ENCODE data around the gene SIRPG.
"Not testable (repeated sequence)": the region's sequence is repeated elsewhere in the genome, so short reads cannot be mapped to it uniquely, and the experiment has no call there.

SIRPG gene

DNA sequence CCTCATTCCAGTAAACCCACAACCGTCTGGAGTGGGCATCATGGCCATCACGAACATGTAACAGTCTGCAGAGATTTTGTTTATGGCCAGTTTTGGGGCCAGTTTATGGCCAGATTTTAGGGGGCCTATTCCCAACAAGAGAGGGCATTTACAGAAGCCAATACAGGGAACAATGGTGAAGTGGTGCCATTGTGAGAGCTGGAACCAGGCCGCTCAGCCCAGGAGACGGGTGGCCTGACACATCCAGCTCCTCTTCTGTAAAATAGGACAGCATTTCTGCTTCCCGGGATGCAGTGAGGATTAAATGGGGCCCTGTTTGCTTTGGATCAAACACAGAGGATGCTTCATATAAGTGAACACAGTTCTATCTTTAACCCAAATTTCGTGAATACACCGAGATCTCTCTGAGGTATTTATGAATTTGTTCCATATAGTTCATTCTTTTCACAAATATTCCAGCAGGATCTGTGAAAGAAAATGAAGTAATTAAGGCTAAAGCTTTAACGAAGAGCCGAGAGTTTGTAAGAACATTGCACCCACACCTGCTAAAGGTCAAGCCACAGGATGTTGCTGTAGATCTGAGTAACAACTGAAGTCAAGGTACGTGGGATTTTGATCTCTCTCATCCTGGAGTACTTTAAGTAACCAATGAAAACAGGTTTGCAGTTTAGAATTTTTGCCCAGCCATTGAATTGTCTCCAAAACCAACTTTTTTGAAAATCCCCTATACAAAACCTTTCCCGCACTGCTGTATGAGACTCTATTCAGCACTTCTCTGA is 14.5 kb upstream of the SIRPG start:
- DNase-seq, result no peak

- no peak for DNase-seq
Measured at GRCh38 chr20:1669304-1669703, 11.7 kb upstream of the SIRPG start.

DNA sequence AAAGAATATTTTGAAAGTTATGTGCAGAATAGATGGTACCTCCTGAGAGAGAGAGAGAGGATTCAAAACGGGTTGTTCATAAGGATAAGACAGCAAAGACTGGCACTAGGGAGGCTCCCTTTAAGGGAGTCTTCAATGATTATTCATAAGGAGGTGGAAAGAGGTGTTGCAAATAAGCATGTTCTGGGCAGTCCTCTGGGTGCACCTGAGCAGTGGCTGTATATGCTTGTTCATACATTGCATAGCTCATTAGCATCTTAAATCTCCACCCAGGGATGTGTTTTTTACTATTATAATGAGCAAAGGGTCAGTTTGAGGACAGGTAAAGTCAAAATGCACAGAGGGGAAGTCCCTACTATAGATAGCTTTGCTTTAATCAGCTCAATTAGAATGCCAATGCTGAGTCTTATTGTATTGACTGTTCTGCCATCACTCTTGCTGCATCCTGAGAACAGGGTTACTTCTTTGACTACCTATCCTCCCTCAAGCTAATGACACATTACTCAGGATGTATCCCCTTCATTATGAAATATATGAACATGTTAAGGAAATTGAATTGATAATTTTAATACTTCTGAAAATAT is 10.0 kb upstream of the SIRPG start:
- DNase-seq, result no peak

- DNase-seq, result no peak
Measured at GRCh38 chr20:1666802-1667201, 9.2 kb upstream of the SIRPG start.

GRCh38 chr20:1665345-1665744 is 7.8 kb upstream of the SIRPG start:
- no peak for DNase-seq

DNA sequence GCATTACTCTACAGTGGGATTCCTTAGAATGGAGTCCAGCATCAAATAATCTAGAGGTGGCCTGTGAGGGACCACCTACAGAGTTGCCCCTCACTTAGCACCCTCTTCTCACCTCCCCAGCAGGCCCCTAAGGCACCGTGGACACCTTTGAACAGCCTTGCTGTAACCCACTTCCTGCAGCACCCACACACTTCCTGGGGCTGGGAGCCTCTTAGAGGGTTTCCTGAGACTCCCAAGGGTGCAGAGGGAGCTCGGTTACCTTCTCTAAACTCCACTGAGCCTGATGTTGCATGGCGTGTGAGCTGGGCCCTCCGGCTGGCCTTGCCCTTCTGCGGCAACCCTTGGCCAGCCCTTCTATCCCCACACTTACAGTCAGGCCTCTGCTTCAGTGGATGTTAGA is 7.3 kb upstream of the SIRPG start:
- peak; percentile 44 for DNase-seq

- DNase-seq, result no peak
Measured at GRCh38 chr20:1663917-1664316, 6.3 kb upstream of the SIRPG start.

- no peak for DNase-seq
Measured at GRCh38 chr20:1661542-1662299, 4.1 kb upstream of the SIRPG start.

GRCh38 chr20:1660246-1660645 is 2.7 kb upstream of the SIRPG start:
- DNase-seq, result no peak

- no peak for DNase-seq
Measured at GRCh38 chr20:1656844-1657243, 735 bp downstream of the SIRPG start.

GRCh38 chr20:1654996-1655395 is 2.6 kb downstream of the SIRPG start:
- DNase-seq, result no peak

DNA sequence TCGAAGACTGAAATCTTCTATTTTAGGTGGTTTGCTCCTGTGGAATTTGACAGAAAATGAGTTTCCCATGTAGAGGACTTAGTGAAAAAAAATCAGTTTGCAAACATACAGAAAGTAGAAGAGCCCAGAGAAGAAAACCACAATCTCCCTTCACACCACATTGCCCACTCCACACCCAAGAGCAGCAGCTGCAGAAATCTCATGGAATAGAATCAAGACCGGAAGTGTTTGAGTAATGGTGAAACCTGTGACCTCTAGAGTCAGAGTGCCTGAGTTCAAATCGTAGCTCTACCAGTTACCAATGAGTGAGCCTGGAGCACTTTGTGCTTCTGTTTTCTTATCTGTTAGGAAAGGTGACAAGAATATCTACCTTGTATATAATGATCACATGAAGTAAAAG is 4.6 kb downstream of the SIRPG start:
- DNase-seq, result no peak

DNA sequence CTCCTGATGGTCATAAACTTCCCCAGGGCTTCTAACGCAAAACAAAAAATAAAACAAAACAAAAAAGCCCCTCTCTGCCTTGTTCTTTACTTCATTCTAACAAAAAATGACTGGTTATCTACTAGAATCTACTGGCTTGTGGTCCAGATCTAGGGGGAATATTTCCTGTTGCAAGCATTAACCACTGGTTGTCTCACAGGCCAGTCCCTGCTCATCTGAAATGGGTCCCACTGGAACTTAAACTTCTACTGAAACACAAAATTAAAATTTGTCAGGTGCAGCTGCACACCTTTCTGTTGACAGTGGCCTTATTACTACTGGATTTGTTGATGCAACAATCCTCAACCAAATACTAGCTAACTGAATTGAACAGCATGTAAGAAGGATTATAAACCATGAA is 5.5 kb downstream of the SIRPG start:
- DNase-seq, result no peak

- DNase-seq, result no peak
Measured at GRCh38 chr20:1651268-1652058, 6.1 kb downstream of the SIRPG start.

DNA sequence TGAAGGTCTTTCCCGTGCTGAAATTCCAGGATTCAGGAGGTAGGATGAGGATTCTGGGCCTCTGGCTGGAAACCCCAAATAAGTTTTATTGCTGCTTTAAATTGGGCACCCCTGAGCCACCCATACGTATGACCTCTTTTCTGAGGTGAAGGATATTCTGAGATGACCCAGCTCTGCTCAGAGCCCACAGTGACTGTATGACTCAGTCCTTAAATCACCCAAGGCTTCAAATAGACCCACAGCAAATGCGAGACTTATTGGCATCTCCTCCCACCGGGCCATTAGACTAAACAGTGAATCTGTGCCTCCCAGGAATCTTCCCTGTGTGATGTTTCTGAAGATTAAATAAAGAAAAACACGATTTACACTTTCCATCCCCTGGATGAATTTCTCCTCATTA is 9.5 kb downstream of the SIRPG start:
- no peak for DNase-seq

DNA sequence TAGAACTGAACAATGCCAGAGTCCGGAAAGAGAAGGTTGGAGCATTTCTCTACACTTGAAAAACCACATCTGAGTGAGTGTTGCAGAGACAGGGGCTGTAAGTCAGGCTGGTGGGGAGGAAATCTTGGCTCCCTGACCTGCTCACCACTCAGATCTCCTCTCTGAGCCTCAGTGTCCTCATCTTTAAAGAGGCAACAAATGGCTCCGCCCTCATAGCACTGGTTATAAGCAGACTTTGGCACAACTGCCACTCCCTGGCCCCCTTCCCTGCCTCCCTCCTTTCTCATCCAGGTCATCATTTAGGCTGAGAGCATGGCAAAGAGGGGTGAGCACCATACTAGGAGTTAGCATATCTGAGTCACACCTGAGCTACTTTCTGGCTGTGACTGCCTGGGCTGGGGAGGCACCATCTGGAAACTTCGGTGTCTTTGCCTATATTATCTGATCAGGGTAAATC is 10.6 kb downstream of the SIRPG start:
- DNase-seq, result no peak

DNA sequence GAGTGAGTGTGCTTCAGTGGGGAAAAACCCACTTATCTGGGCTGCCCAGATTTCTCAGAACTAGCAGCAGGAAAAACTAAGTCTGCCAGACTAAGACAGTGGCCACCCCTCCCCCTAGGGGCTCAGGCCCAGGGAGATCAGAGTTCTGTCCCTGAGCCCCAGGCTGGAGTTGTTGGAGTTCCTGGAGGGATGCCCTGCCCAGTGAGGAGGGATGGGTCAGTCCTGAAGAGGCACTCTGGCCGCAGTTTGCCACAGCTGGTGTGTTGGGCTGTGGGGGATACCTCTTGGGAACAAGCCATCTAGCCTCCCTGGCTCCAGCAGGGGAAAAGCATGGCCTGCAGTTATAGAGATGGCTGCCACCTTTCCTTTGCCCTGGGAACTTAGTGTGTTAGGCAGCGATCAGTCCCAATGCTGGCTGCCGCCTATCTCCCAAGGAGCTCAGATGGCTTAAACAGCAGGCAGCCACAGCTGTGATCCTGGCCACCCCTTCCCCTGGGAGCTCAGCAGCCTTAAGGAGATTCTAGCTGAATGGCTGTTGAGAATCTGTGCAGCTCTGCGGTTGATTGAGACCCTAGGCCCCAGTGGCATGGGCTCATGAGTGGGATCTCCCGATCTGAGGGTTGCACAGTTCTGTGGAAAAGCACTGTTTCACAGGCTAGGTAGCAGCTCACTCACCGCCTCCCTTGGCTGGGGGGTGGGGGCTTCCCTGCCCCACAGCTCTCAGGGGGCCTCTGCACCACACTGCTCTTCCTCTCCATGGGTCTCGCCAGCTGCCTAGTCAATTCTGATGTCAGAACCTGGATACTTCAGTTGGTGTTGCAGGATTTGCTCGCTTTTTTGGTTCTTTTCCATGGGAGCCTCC is 13.2 kb downstream of the SIRPG start:
- DNase-seq, result no peak

DNA sequence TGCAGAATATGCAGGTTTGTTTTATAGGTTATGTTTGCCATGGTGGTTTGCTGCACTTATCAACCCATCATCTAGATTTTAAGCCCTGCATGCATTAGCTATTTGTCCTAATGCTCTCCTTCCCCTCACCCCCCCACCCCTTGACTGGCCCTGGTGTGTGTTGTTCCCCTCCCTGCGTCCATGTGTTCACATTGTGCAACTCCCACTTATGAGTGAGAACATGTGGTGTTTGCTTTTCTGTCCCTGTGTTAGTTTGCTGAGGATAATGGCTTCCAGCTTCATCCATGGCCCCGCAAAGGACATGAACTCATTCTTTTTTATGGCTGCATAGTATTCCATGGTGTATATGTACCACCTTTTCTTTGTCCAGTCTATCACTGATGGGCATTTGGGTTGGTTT is 18.9 kb downstream of the SIRPG start:
- DNase-seq, result not testable (repeated sequence)

DNA sequence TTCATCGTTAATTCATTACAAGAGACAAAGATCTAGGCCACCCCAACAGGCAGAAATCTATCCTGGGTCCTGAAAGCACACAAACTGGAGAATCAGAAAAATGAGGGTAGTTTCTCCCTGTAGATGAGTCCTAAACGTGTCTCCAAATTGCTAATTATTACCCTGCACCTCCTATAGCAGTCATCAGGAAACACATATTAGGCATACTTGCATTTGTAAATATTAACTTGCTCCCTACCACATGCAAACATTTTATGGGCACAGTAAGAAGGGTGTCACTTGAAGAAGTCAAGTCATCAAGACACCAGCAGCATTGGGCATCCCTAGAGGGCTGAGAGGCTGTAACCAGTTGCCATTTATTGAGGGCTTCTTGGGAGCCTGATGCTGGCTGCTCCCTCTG is 19.8 kb downstream of the SIRPG start:
- no peak for DNase-seq

- no peak for DNase-seq
Measured at GRCh38 chr20:1637226-1637625, 20.4 kb downstream of the SIRPG start.

DNA sequence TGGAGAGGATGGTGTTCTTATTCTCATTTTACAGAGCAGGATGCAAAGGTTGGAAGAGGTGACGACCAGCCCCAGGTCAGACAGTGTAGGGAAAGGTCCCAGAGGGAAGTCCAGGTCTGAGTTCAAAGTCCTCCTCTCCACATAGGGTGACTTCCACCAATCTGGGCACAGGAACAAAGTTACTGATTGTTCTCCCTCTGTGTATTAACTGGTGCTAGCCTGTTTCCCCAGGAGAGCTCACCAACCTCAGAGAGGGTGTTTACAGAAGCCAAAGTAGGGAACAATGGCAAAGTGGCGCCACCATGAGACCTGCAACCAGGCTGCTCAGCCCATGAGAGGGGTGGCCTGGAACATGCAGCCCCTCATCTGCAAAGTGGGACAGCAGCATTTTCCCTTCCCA is 21.0 kb downstream of the SIRPG start:
- no peak for DNase-seq

GRCh38 chr20:1635291-1635979 is 22.1 kb downstream of the SIRPG start:
- no peak for DNase-seq
